Fibroblast of skin of right quadriceps (primary cell): Measurements from ENCODE around the gene COL8A2.

Experiments
- DNase-seq: peaks from one replicate; pipeline ENCODE4 v3.0.0-alpha.2; 2013

The COL8A2 gene

GRCh38 chr1:36109041-36109679, 15.9 kb downstream of the COL8A2 start:
- peak; percentile 81 for DNase-seq

DNA sequence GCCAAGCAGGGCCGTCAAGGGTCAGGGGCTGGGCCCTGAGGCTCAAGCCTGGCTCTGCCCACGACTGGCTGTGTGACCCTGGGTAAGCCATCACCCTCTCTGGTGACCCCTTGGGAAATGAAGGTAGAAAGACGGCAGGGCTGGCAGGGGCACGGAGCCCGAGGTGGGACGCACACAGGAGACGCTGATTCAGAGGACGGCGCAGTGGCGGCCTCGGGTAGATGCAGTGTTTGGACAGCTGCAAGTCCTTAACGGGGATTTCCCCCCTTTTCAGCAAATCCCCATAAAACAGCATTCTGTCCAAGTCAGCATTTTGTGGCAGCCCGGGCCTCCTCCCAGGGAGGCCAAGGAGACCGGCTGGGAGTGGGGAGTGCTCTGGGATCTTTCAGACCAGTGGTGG, 16.7 kb downstream of the COL8A2 start:
- DNase-seq, result peak; percentile 79

DNA sequence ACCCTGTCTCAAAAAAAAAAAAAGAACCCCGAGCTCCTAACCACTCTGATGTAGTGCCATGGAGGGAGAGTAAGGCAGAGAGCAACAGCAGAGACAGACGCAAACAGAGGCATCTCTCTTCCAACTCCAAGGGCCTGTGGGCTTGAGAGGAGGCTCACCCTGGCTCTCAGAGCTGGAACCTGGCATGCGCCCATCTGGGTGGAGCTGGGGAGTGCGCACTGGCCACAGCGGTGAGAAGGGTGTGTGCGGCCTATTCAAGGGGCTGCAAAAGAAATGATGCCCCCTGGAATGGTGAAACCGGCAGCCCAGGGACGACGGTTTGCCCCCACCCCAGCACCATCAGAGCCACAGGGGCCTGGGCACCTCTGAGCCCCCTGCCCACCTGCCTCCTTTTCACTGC, 17.6 kb downstream of the COL8A2 start:
- no peak for DNase-seq

DNA sequence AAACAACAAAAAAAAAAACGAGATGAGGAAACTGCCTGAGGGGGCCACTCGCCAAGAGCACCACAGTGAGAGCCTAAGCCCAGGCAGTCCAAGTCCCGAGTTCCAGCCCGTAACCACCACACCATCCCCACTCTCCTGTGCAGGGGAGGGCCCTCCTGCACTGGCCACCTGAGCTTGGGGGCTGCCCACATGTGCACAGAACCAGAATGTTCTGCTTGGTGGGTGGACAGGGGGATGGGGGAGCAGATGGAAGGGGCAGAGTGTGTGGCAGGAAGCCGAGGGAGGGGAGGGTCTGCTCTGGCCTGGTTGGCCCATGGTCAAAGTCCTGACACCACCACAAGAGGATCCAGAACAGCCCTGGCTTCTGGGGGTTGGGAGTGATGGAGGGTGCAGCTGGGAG, 18.8 kb downstream of the COL8A2 start:
- no peak for DNase-seq

GRCh38 chr1:36101546-36101945, 23.5 kb downstream of the COL8A2 start:
- no peak for DNase-seq

DNA sequence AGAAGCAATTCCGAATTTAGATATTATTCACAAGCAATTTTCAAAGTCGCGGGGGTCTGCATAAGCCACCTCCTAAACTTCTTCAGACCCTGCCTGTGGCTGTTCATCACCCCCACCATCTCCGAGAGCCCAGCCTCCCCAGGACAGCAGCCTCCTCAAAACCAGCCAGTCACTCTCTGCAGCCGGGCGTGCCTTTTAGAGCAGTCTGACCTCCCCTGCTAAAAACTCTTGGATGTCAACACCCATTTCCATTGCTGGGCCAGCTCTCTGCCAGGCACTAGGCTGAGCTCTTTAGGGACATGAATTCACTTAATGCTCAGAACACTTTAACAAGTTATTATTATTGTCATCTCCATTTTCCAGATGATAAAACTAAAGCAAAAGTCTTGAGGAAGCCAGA, 24.6 kb downstream of the COL8A2 start:
- DNase-seq, result no peak

DNA sequence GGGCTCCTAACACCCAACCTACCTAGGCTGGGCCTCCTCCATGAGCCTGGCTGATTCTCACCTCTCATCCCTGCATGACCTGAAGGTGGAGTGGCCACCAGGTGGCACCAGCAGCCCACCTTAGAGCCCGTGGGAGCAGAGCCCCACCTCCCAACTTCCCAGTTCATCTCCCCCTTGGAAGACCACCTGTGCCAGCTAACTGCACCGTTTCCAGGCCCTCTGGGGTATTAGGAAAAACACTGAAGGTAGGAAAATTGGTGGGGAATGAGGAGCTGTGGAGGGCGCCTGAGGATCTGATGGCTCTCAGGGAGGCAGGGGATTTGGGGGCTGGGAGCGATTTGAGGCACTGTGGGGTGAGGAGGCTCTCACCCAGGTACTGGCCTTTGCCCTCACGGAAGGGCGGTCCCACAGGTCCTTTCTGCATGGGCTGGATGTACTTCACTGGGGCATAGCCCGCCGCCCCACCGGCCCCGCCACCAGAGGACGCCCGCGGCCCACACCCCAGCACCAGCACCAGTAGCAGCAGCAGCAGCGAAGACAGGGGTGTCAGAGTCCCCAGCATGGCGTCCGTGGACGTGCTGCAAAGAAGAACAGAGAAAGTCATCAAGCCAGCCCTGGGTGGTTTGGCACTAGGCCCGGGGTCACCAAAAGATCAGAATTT, 25.2 kb downstream of the COL8A2 start:
- DNase-seq, result peak; percentile 71

GRCh38 chr1:36098650-36099365, 26.2 kb downstream of the COL8A2 start:
- no peak for DNase-seq

DNA sequence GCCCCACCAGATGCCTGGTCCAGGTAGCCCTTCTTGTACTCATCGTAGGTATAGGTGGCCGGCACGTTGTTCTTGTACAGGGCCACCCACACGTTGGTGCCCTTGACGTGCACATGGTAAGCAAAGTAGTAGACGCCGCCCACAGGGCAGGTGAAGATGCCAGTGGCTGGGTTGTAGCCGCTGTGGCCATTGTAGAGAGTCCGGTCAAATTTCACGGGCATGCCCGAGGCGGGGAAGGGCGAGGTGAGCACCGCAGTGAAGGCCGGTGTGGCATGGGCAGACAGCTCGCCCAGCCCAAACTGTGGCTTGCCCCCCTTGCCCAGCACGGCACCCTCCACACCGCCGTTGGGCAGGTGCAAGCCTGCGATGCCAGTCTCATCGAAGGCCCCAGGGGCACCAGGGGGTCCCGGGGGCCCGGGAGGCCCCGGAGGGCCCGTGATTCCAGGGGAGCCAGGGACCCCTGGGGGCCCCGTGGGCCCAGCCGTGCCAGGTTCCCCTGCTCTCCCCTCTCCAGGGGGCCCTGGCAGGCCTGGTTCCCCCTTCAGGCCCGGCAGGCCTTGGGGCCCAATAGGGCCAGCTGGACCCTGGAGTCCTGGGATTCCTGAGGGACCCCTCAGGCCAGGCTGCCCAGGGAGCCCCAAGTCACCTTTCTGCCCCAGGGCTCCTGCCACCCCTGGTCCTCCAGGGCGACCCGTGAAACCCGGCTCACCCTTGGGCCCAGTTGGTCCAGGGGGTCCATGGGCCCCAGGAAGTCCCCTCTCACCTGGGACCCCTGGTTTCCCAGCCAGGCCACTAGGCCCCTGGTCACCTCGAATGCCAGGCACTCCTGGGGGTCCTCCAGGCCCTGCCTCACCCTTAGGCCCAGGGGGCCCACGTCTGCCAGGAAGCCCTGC, 27.1 kb downstream of the COL8A2 start:
- no peak for DNase-seq

DNA sequence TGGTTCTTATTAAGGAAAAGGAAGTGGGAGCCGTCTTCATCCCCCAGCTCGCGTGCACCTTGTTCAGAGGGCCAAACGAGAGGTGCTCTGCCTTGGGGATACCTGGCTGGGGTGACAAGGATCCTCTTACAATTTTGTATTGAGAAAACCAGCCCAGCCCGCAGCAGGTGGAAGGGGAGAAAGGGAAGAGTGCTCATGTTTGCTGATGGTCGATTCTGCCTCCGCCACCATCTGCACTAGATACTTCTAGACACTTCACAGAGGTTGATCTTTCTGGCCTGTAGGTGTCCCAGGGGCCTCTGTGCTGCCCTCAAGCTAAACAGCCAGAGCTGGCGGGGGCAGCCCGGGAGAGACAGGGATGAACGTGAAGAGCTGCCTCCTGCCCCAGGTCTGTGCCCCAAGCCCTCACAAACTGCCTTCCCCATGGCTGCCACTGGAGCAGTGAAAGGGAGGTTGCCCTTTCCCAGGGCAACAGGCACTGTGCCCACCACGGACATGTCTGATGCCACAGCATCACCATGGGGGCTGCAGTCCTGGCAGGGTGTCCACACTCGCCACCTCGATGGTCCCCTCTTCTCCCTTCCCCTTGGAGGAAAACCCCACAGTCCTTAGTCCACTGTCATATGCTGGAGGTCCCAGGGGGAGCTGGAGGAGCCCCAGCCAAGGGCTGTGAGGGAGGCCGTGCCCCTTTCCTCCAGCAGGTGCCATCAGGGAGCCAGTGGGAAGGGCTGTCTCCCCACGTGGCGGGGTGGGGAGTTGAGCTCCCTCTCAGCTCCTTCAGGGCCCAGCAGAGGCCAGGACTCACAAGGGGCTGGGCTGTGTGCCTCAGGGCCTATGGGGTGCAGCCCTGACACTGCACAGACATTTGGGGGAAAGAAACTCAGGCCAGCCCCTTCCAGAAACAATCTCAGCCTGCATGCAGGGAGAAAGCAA, 28.3 kb downstream of the COL8A2 start:
- DNase-seq, result no peak

- DNase-seq, result no peak
Observed at GRCh38 chr1:36095760-36096405, 29.1 kb downstream of the COL8A2 start.

DNA sequence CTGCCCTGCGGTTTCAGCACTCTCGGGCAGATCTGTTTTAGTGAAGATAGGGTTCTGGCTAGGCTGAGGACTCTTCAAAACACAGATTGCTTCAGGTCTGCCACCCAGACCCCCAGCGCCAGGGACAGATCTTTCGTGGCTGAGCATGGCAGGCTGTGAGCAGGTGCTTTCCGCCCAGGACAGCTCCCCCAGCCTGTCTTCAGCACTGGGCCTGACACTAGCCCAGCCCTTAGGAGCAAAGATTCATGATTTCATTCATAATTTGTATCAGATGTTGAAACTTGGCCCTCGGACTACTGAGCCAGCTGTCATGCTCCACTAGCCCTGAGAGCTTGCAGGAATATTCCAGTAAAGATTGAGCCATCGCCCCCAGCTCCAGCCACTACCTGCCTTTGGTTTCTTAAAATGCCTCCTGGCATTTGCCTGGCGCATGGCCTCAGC, 30.4 kb downstream of the COL8A2 start:
- no peak for DNase-seq

DNA sequence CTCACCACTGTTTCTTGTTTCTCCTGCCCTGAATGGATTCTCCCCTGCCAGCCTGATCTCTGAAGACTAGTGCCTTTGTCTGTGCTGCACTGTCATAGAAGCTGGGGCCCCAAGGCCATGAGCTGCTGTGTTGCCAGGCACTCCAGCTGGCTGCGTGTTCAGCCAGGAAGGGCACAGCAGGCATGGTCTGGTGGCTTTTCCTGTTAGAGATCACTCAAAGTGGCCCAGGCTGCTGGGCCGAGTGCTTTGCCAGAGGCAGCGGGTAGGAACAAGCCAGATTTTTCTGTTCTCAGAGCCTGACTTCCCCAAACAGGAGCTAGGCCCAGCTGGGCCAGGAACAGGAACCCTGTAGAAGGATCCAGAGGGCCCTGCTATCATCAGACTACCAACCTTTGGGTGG, 31.1 kb downstream of the COL8A2 start:
- no peak for DNase-seq

DNA sequence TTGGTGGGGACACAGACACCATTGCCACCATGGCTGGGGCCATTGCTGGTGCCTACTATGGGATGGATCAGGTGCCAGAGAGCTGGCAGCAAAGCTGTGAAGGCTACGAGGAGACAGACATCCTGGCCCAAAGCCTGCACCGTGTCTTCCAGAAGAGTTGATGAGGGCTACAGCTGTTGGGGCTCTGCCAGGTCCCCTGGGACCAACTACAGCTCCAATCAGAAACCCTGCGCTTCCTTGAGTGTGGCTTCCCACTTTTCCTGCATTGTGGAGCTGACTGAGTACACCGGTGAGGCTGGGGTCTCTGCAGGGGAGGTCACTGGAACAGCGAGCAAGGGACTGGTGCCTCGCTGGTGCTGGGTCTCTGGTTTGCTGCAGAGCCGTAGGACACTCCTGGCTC, 31.8 kb downstream of the COL8A2 start:
- DNase-seq, result no peak

DNA sequence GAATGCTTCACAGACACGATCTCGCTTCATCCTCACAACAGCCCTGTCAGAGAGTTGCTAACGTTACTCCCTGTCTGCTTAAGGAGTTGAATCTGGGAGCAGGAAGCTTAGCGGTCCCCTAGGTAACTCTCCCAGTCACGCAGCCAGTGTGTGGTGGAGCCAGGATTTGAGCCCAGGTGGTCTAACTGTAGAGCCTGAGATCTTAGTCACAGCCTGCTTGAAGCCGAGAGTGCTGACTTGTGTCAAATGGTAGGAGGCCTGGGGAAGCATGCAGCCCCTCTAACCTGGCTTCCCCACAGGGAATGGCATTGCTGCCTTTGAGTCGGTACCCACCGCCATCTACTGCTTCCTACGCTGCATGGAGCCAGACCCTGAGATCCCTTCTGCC, 32.2 kb downstream of the COL8A2 start:
- no peak for DNase-seq

GRCh38 chr1:36092166-36092797, 32.7 kb downstream of the COL8A2 start:
- no peak for DNase-seq

DNA sequence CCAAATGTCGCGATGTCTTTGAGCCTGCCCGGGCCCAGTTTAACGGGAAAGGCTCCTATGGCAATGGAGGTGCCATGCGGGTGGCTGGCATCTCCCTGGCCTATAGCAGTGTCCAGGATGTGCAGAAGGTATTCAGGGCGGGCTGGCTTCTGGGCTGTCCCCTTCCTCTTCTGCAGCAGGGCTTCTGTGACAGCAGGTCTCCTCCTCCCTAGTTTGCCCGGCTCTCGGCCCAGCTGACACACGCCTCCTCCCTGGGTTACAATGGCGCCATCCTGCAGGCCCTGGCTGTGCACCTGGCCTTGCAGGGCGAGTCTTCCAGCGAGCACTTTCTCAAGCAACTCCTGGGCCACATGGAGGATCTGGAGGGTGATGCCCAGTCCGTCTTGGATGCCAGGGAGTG, 33.3 kb downstream of the COL8A2 start:
- DNase-seq, result no peak

DNA sequence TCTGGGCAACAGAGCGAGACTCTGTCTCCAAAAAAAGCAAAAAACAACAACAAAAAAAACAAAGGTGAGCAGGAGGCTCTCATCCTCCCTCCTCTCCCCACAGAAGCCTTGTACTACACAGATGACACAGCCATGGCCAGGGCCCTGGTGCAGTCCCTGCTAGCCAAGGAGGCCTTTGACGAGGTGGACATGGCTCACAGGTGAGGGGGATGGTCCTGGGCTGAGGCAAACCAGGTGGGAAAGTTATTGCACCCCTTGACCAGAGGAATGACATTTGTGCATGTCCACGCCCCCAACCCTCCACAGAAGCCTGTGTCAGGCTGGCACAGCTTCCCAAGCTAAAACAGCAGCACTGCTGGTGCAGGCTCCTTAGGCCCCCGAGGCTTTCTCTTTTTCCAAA, 33.9 kb downstream of the COL8A2 start:
- DNase-seq, result no peak

GRCh38 chr1:36089393-36090121, 35.5 kb downstream of the COL8A2 start:
- DNase-seq, result peak; percentile 34
